ENCODE results near the gene PI4KA.
"Not testable (repeated sequence)": the region's sequence is repeated elsewhere in the genome, so short reads cannot be mapped to it uniquely, and the experiment has no call there.

PI4KA gene

DNA sequence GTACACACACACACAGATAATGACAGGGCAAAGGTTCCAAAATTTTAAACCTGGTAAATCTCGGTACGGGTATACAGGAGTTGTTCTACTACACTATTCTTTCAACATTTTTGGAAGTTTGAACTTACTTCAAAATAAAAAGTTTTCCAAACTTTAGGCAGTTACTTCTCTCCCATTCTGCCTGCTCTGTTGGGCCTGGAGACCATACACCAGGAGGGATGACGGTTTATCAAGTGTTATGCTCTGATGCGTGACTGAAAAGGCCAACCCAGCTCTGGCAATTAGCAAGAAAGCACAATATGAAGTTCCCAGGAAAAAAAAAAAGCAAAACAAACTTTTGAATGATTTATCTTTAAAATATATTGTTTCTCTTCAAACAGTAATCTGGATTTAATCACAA lies 83.7 kb downstream of the PI4KA start:
- Histone ChIP-seq H3K36me3 (peaks cover 13% of the 10 kb centered on the region), H3K4me3 (ENCODE audit: low read depth, low read length) (no peak overlapping the region), H3K9me3 (ENCODE audit: severe bottlenecking) (no peaks in the 10 kb centered on the region), H3K27me3 (ENCODE audit: insufficient read depth, low read depth, severe bottlenecking) (no peaks in the 10 kb centered on the region), H3K27ac (no peak overlapping the region)
- TF ChIP-seq CTCF (IDR thresholded peaks at IDR 0.05; ENCODE audit: low read depth, low read length), result no peak
- DNase-seq, result no peak

DNA sequence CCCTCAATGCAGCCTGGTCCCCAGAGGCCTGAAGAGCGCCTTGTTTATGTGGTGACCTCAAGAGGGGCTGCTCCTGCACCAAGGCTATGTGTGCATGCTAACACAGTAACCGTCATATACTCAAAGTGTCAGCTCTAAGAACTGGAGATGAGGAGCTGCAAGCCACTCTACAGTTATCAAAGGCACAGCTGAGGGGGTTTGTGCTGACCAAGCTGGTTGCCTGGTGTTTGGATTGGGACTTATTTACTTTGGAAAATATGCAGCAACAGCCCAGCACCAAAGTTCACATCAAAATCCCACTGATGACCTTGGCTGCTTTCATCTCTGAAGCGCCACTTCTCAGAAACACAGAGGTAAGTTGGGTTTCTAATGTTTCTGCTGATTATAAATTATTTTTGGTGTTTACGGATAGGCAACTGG lies 84.8 kb downstream of the PI4KA start, which contains the start of gene SERPIND1:
Gene SERPIND1 (plus strand): TSS at position 321 of the 420 bp plus-strand sequence. CDS start 5,200 bp downstream, outside the sequence.
- DNase-seq, result no peak
- Histone ChIP-seq H3K4me3 (ENCODE audit: low read depth, low read length) (no peak within 1 kb of the TSS), H3K9me3 (ENCODE audit: severe bottlenecking) (no peaks in the 10 kb centered on the region), H3K27me3 (ENCODE audit: insufficient read depth, low read depth, severe bottlenecking) (no peaks in the 10 kb centered on the region), H3K36me3 (peaks cover 9% of the 10 kb centered on the region), H3K27ac (no peak within 1 kb of the TSS)
- no peak for TF ChIP-seq CTCF (IDR thresholded peaks at IDR 0.05; ENCODE audit: low read depth, low read length)

GRCh38 chr22:20771918-20772625 lies 86.5 kb downstream of the PI4KA start:
- Histone ChIP-seq H3K36me3 (peaks cover 10% of the 10 kb centered on the region; the same call in 1 of the 2 replicates), H3K27ac (no peak overlapping the region), H3K27me3 (ENCODE audit: insufficient read depth, low read depth, severe bottlenecking) (no peaks in the 10 kb centered on the region), H3K4me3 (ENCODE audit: low read depth, low read length) (no peak overlapping the region), H3K9me3 (ENCODE audit: severe bottlenecking) (no peaks in the 10 kb centered on the region)
- no peak for DNase-seq
- peak; percentile 27; the same call in 1 of the 2 replicates for TF ChIP-seq CTCF (IDR thresholded peaks at IDR 0.05; ENCODE audit: low read depth, low read length)

DNA sequence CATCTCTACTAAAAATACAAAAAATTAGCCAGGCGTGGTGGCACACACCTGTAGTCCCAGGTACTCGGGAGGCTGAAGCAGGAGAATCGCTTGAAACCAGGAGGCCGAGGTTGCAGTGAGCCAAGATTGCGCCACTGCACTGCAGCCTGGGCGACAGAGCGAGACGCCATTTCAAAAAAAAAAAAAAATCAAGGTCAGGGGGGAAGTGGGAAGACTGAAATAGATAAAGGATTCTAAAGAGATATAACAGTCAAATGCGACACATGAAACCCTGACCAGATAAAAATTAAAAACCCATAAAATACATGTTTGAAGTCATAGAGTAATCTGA lies 89.2 kb downstream of the PI4KA start:
- H3K36me3 ChIP-seq, result peaks cover 26% of the 10 kb centered on the region
- not testable (repeated sequence) for H3K27ac ChIP-seq; DNase-seq; H3K9me3 ChIP-seq (ENCODE audit: severe bottlenecking); H3K27me3 ChIP-seq (ENCODE audit: insufficient read depth, low read depth, severe bottlenecking); H3K4me3 ChIP-seq (ENCODE audit: low read depth, low read length)

DNA sequence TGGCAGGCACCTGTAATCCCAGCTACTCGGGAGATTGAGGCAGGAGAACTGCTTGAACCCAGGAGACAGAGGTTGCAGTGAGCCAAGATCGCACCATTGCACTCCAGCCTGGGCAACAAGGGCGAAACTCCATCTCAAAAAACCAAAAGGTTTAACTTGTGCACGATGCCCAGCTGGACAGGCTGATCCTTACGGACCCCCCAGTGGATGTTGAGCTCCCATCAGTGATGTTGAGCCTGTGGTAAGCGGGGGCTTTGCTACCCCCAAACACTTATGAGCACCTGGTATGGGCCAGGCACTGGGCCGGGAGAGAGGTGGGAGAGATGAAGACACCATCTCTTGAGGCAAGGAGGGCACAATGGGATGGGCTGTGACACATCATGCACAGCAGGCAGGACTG lies 92.1 kb downstream of the PI4KA start:
- no peak overlapping the region for H3K4me3 ChIP-seq (ENCODE audit: low read depth, low read length)
- H3K9me3 ChIP-seq (ENCODE audit: severe bottlenecking), result no peaks in the 10 kb centered on the region
- H3K27me3 ChIP-seq (ENCODE audit: insufficient read depth, low read depth, severe bottlenecking), result no peaks in the 10 kb centered on the region
- no peak overlapping the region for H3K27ac ChIP-seq
- peaks cover 44% of the 10 kb centered on the region for H3K36me3 ChIP-seq
- DNase-seq, result no peak
- no peak for TF ChIP-seq CTCF (IDR thresholded peaks at IDR 0.05; ENCODE audit: low read depth, low read length)

- Histone ChIP-seq H3K4me3 (ENCODE audit: low read depth, low read length) (no peak overlapping the region), H3K27me3 (ENCODE audit: insufficient read depth, low read depth, severe bottlenecking) (no peaks in the 10 kb centered on the region), H3K36me3 (peaks cover 44% of the 10 kb centered on the region), H3K9me3 (ENCODE audit: severe bottlenecking) (no peaks in the 10 kb centered on the region), H3K27ac (no peak overlapping the region)
- DNase-seq, result no peak
- no peak for TF ChIP-seq CTCF (IDR thresholded peaks at IDR 0.05; ENCODE audit: low read depth, low read length)
Measured at GRCh38 chr22:20765938-20766337, 92.7 kb downstream of the PI4KA start.

All from WERI-Rb-1 (cell line).